Sigmoid colon (tissue), 3 donors: ENCODE measurements around the gene USB1.

ENCODE experiments used
- CTCF ChIP-seq, 4 experiments: fragments of 450-650 bp in 3 of 4; fragments of 200-600 bp in 1 of 4; IDR thresholded peaks; one replicate each; pipeline ENCODE4 v1.5.1; 2016 to 2019; ENCODE audit warnings: antibody characterized with exemption in 4 of 4, mild to moderate bottlenecking in 3 of 4, moderate library complexity in 2 of 4
- POLR2A ChIP-seq, 2 donors: fragments of 450-650 bp; IDR thresholded peaks; one replicate each; pipeline ENCODE4 v1.6.1; 2016; ENCODE audit warnings: antibody characterized with exemption in 2 of 2, mild to moderate bottlenecking in 2 of 2, moderate library complexity in 2 of 2

GRCh38 chr16:57959121-57959520, 42.1 kb upstream of the USB1 start:
- TF ChIP-seq POLR2A (IDR thresholded peaks at IDR 0.05): no peak
- no peak for TF ChIP-seq CTCF (IDR thresholded peaks at IDR 0.05)
